Neural progenitor cell (in vitro differentiated cells): ENCODE measurements around the gene DENND11. TPM values are rescaled to one million over a fixed set of nuclear protein-coding genes. Genes with fewer than 3 reads are reported as not detected.

Experiments used
- DNase-seq: peaks from one replicate; pipeline ENCODE4 v3.0.0-alpha.2; 2016; ENCODE audit warnings: low spot score
- H2AFZ ChIP-seq: fragments of 200-600 bp; sonication (generic); replicated peaks from 2 replicates; pipeline ENCODE4 v1.6.1; 2016; ENCODE audit warnings: antibody characterized with exemption
- H3F3A ChIP-seq: fragments of 200-600 bp; sonication (generic); 2 replicates; pipeline ENCODE4 v1.6.1; 2016; ENCODE audit warnings: antibody characterized with exemption, low read depth
- H3K27ac ChIP-seq: fragments of 200-600 bp; sonication (generic); 2 replicates; pipeline ENCODE4 v1.5.1; 2016; ENCODE audit warnings: mild to moderate bottlenecking
- H3K27me3 ChIP-seq: fragments of 200-600 bp; sonication (generic); 2 replicates; pipeline ENCODE4 v1.6.1; 2016; ENCODE audit warnings: mild to moderate bottlenecking, moderate library complexity
- H3K36me3 ChIP-seq: fragments of 200-600 bp; sonication (generic); 2 replicates; pipeline ENCODE4 v1.5.1; 2016
- H3K4me1 ChIP-seq: fragments of 200-600 bp; sonication (generic); 2 replicates; pipeline ENCODE4 v1.6.1; 2016; ENCODE audit warnings: mixed run types
- H3K4me2 ChIP-seq: fragments of 200-600 bp; sonication (generic); 2 replicates; pipeline ENCODE4 v1.6.1; 2016
- H3K4me3 ChIP-seq: fragments of 200-600 bp; sonication (generic); 2 replicates; pipeline ENCODE4 v1.5.1; 2016
- H3K79me2 ChIP-seq: fragments of 200-600 bp; sonication (generic); 2 replicates; pipeline ENCODE4 v1.6.1; 2016; ENCODE audit warnings: low read depth
- H3K9ac ChIP-seq: fragments of 200-600 bp; sonication (generic); 2 replicates; pipeline ENCODE4 v1.6.1; 2016
- H3K9me3 ChIP-seq: fragments of 200-600 bp; sonication (generic); 2 replicates; pipeline ENCODE4 v1.5.1; 2016; ENCODE audit warnings: low read depth
- H4K20me1 ChIP-seq: fragments of 200-600 bp; sonication (generic); 2 replicates; pipeline ENCODE4 v1.6.1; 2016; ENCODE audit warnings: low read depth
- H3K27ac Mint-ChIP-seq: 3 replicates; pipeline ENCODE4 v1.8.0; 2021; ENCODE audit warnings: mixed read lengths
- H3K27me3 Mint-ChIP-seq: 2 replicates; pipeline ENCODE4 v1.8.0; 2022; ENCODE audit warnings: low read depth, mild to moderate bottlenecking, inconsistent platforms, moderate library complexity, mixed read lengths; ENCODE audit not compliant: insufficient read depth
- H3K36me3 Mint-ChIP-seq: 3 replicates; pipeline ENCODE4 v1.8.0; 2021; ENCODE audit warnings: mixed read lengths
- H3K4me1 Mint-ChIP-seq: 3 replicates; pipeline ENCODE4 v1.8.0; 2021; ENCODE audit warnings: mixed read lengths
- H3K4me3 Mint-ChIP-seq: 3 replicates; pipeline ENCODE4 v1.8.0; 2021; ENCODE audit warnings: mild to moderate bottlenecking, moderate library complexity, mixed read lengths
- H3K9me3 Mint-ChIP-seq: 3 replicates; pipeline ENCODE4 v1.8.0; 2020; ENCODE audit warnings: mixed read lengths
- CTCF ChIP-seq: fragments of 200-600 bp; sonication (generic); IDR thresholded peaks from 2 replicates; pipeline ENCODE4 v1.5.1; 2017; ENCODE audit warnings: antibody characterized with exemption, mild to moderate bottlenecking
- EZH2 ChIP-seq: fragments of 200-600 bp; sonication (generic); IDR thresholded peaks from 2 replicates; pipeline ENCODE4 v1.6.1; 2017; ENCODE audit warnings: antibody characterized with exemption, mild to moderate bottlenecking, moderate library complexity
- EZH2phosphoT487 ChIP-seq: fragments of 200-600 bp; sonication (generic); IDR thresholded peaks from 2 replicates; pipeline ENCODE4 v1.6.1; 2017; ENCODE audit warnings: antibody characterized with exemption
- total RNA-seq: library from RNA; depleted of rRNA; stranded (reverse); fragments of >200 nt; gene quantifications from 2 replicates; pipeline ENCODE4 v1.2.3, GENCODE V29; 2015; ENCODE audit warnings: low replicate concordance

Gene DENND11
- total RNA-seq, 1 donor from 2014 or later, result 23.5 TPM

GRCh38 chr7:141709318-141709717 is 7.4 kb upstream of the DENND11 start:
- H3K4me1 ChIP-seq, result peaks cover 14% of the 10 kb centered on the region
- no peak for DNase-seq
- no peaks in the 10 kb centered on the region for H4K20me1 ChIP-seq
- H3K9me3 ChIP-seq, result no peaks in the 10 kb centered on the region
- Mint-ChIP-seq H3K4me1 (peaks cover 7% of the 10 kb centered on the region), H3K27ac (no peak overlapping the region), H3K4me3 (no peak overlapping the region), H3K36me3 (no peaks in the 10 kb centered on the region), H3K27me3 (no peaks in the 10 kb centered on the region), H3K9me3 (no peaks in the 10 kb centered on the region)
- TF ChIP-seq EZH2 (no peak), EZH2phosphoT487 (no peak), CTCF (no peak)
- H3K9ac ChIP-seq, result no peak overlapping the region
- no peak overlapping the region for H2AFZ ChIP-seq
- no peaks in the 10 kb centered on the region for H3K36me3 ChIP-seq
- H3F3A ChIP-seq, result no peaks in the 10 kb centered on the region
- H3K4me3 ChIP-seq, result no peak overlapping the region
- H3K27me3 ChIP-seq, result no peaks in the 10 kb centered on the region
- H3K27ac ChIP-seq, result no peak overlapping the region
- no peaks in the 10 kb centered on the region for H3K79me2 ChIP-seq
- H3K4me2 ChIP-seq, result no peak overlapping the region

- H3K4me3 Mint-ChIP-seq, result no peak within 1 kb of the TSS
- H3K4me1 Mint-ChIP-seq, result peaks cover 9% of the 10 kb centered on the region
- H4K20me1 ChIP-seq, result no peaks in the 10 kb centered on the region
- H3K79me2 ChIP-seq, result no peaks in the 10 kb centered on the region
- H3K4me1 ChIP-seq, result peaks cover 19% of the 10 kb centered on the region
- no peaks in the 10 kb centered on the region for H3K9me3 ChIP-seq
- H3K27me3 Mint-ChIP-seq, result no peaks in the 10 kb centered on the region
- DNase-seq, result no peak
- H3F3A ChIP-seq, result no peaks in the 10 kb centered on the region
- H2AFZ ChIP-seq, result no peak within 1 kb of the TSS
- no peak within 1 kb of the TSS for H3K27ac Mint-ChIP-seq
- H3K4me3 ChIP-seq, result no peak within 1 kb of the TSS
- no peak within 1 kb of the TSS for H3K9ac ChIP-seq
- H3K27me3 ChIP-seq, result peaks cover 8% of the 10 kb centered on the region
- H3K36me3 ChIP-seq, result no peaks in the 10 kb centered on the region
- H3K27ac ChIP-seq, result no peak within 1 kb of the TSS
- no peaks in the 10 kb centered on the region for H3K9me3 Mint-ChIP-seq
- H3K4me2 ChIP-seq, result no peak within 1 kb of the TSS
- no peak for TF ChIP-seq EZH2
- TF ChIP-seq CTCF, result no peak
- no peak for TF ChIP-seq EZH2phosphoT487
- H3K36me3 Mint-ChIP-seq, result no peaks in the 10 kb centered on the region
Measured at GRCh38 chr7:141708351-141708750, 6.4 kb upstream of the DENND11 start, which contains the start of gene WEE2. Gene WEE2, plus strand, starts transcription at chr7:141708353. Its CDS starts 406 bp downstream, at chr7:141708759.

GRCh38 chr7:141706239-141707064 is 4.5 kb upstream of the DENND11 start:
- H3F3A ChIP-seq, result no peaks in the 10 kb centered on the region
- H3K27me3 ChIP-seq, result peaks cover 20% of the 10 kb centered on the region
- no peak overlapping the region for H3K27ac ChIP-seq
- H4K20me1 ChIP-seq, result no peaks in the 10 kb centered on the region
- H3K9me3 Mint-ChIP-seq, result no peaks in the 10 kb centered on the region
- no peak overlapping the region for H2AFZ ChIP-seq
- H3K9ac ChIP-seq, result no peak overlapping the region
- H3K4me3 ChIP-seq, result no peak overlapping the region
- no peak for DNase-seq
- peaks cover 13% of the 10 kb centered on the region for H3K4me1 Mint-ChIP-seq
- no peak overlapping the region for H3K4me2 ChIP-seq
- TF ChIP-seq EZH2 (no peak), EZH2phosphoT487 (no peak), CTCF (no peak)
- H3K27me3 Mint-ChIP-seq, result peaks cover 2% of the 10 kb centered on the region
- peaks cover 23% of the 10 kb centered on the region for H3K4me1 ChIP-seq
- H3K36me3 Mint-ChIP-seq, result no peaks in the 10 kb centered on the region
- no peaks in the 10 kb centered on the region for H3K79me2 ChIP-seq
- no peak overlapping the region for H3K4me3 Mint-ChIP-seq
- no peaks in the 10 kb centered on the region for H3K36me3 ChIP-seq
- no peak overlapping the region for H3K27ac Mint-ChIP-seq
- H3K9me3 ChIP-seq, result no peaks in the 10 kb centered on the region
